Gastrocnemius medialis (tissue), 4 donors: ENCODE data around the gene LHCGR. TPM values are rescaled to one million over a fixed set of nuclear protein-coding genes. Genes with fewer than 3 reads are reported as not detected.

Experiments
- ATAC-seq, 2 donors: fragments of 150-250 bp; one replicate each; pipeline ENCODE4 v1.9.1; 2016
- DNase-seq, 2 donors: peaks; one replicate each; pipeline ENCODE4 v3.0.0-alpha.2; 2019
- H3K27ac ChIP-seq, 4 donors: fragments of 200-600 bp; sonication (generic); 1 replicate in 1 of 4; 2 replicates in 3 of 4; pipeline ENCODE4 v1.5.1; 2016 to 2018; ENCODE audit warnings: mild to moderate bottlenecking in 2 of 4, moderate library complexity in 1 of 4
- H3K27me3 ChIP-seq, 3 donors: fragments of 200-600 bp; sonication (generic) in 2 of 3; 1 replicate in 1 of 3; 2 replicates in 2 of 3; pipeline versions ENCODE4 v1.5.1 to v1.6.0; 2016 to 2019; ENCODE audit warnings: mild to moderate bottlenecking in 1 of 3, moderate library complexity in 1 of 3
- H3K36me3 ChIP-seq, 2 donors: fragments of 200-600 bp; sonication (generic) in 1 of 2; one replicate each; pipeline ENCODE4 v1.5.1; 2017 to 2018
- H3K4me1 ChIP-seq, 2 donors: fragments of 200-600 bp; sonication (generic) in 1 of 2; one replicate each; pipeline ENCODE4 v1.5.1; 2016 to 2017; ENCODE audit warnings: mild to moderate bottlenecking in 2 of 2
- H3K4me3 ChIP-seq, 4 donors: fragments of 200-600 bp; sonication (generic) in 3 of 4; 1 replicate in 1 of 4; 2 replicates in 3 of 4; pipeline ENCODE4 v1.5.1; 2016 to 2019; ENCODE audit warnings: mild to moderate bottlenecking in 2 of 4
- H3K9me3 ChIP-seq, 3 donors: fragments of 200-600 bp; sonication (generic) in 2 of 3; 1 replicate in 1 of 3; 2 replicates in 2 of 3; pipeline ENCODE4 v1.5.1; 2016 to 2019
- CTCF ChIP-seq, 5 experiments: fragments of 450-650 bp in 3 of 5; fragments of 200-600 bp in 2 of 5; sonication (generic) in 2 of 5; IDR thresholded peaks in 4 of 5; conservative IDR thresholded peaks in 1 of 5; 1 replicate in 4 of 5; 2 replicates in 1 of 5; pipeline ENCODE4 v1.5.1; 2016 to 2019; ENCODE audit warnings: antibody characterized with exemption in 5 of 5, mild to moderate bottlenecking in 3 of 5, moderate library complexity in 3 of 5
- POLR2A ChIP-seq, 2 donors: fragments of 450-650 bp; IDR thresholded peaks; one replicate each; pipeline ENCODE4 v1.6.1; 2017; ENCODE audit warnings: antibody characterized with exemption in 2 of 2, mild to moderate bottlenecking in 2 of 2, moderate library complexity in 2 of 2
- in situ Hi-C, 4 donors: fragments of 200-750 bp; cut with MboI; loops; one replicate each; pipeline versions ENCODE4 v1.15.0 to v1.8.0; 2017; ENCODE audit warnings: low sequenced_read_pairs in 4 of 4
- intact Hi-C: fragments of 100-400 bp; cut with DNase I; formaldehyde crosslinking; loops from one replicate; pipeline ENCODE4 v1.15.1; 2023; ENCODE audit warnings: low total_unique reads
- total RNA-seq, 4 donors: library from RNA; depleted of rRNA; stranded (reverse); fragments of >200 nt; gene quantifications; one replicate each; pipeline versions ENCODE4 v1.1.0 to v1.2.3, GENCODE V29; 2016

Gene LHCGR
- total RNA-seq, 4 donors from 2014 or later = not detected

- Histone ChIP-seq H3K4me3 (no peak overlapping the region), H3K27ac (no peak overlapping the region), H3K4me1 (no peaks in the 10 kb centered on the region), H3K27me3 (no peaks in the 10 kb centered on the region), H3K36me3 (no peaks in the 10 kb centered on the region), H3K9me3 (no peaks in the 10 kb centered on the region)
- in situ Hi-C loops (no loop called here), intact Hi-C loops (no loop called here)
- DNase-seq (no peak), ATAC-seq (no peak)
- TF ChIP-seq POLR2A (IDR thresholded peaks at IDR 0.05) = no peak
Measured at GRCh38 chr2:48714245-48714644, 41.3 kb downstream of the LHCGR start.

DNA sequence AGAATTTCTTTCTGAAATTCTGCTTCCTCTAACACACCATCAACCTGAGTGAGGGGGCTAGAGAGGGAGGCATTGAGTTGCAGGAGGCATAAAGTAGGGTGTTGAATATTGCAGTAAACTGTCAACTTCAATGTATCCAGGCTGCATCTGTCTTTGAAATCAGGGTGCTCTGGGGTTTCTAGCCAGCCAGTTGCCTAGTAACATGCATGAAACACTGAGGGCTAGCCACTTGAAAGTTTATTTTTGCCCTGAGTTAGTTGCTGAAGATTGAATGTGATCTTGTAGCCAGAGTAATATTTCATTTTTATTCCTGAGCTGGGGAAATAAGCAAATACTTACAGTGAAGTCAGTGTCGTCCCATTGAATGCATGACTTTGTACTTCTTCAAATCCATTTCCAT, 41.9 kb downstream of the LHCGR start:
- DNase-seq (no peak), ATAC-seq (no peak)
- H3K27ac ChIP-seq = no peak overlapping the region
- H3K27me3 ChIP-seq = no peaks in the 10 kb centered on the region
- H3K9me3 ChIP-seq = no peaks in the 10 kb centered on the region
- intact Hi-C loops = no loop called here
- TF ChIP-seq CTCF (IDR thresholded peaks at IDR 0.05 in 4 of 5, conservative IDR thresholded peaks at IDR 0.05 in 1 of 5) = no peak
- TF ChIP-seq POLR2A (IDR thresholded peaks at IDR 0.05) = no peak
- H3K36me3 ChIP-seq = no peaks in the 10 kb centered on the region
- in situ Hi-C loops = no loop called here
- no peak overlapping the region for H3K4me3 ChIP-seq
- H3K4me1 ChIP-seq = no peaks in the 10 kb centered on the region

GRCh38 chr2:48712151-48712550, 43.4 kb downstream of the LHCGR start:
- no peak for DNase-seq
- Histone ChIP-seq H3K27me3 (no peaks in the 10 kb centered on the region), H3K4me1 (no peaks in the 10 kb centered on the region), H3K36me3 (no peaks in the 10 kb centered on the region), H3K27ac (no peak overlapping the region), H3K4me3 (no peak overlapping the region), H3K9me3 (no peaks in the 10 kb centered on the region)
- no peak for ATAC-seq
- TF ChIP-seq CTCF (IDR thresholded peaks at IDR 0.05 in 4 of 5, conservative IDR thresholded peaks at IDR 0.05 in 1 of 5) (no peak), POLR2A (IDR thresholded peaks at IDR 0.05) (no peak)
- intact Hi-C loops = no loop called here
- in situ Hi-C loops = no loop called here

- Histone ChIP-seq H3K4me1 (no peaks in the 10 kb centered on the region), H3K9me3 (no peaks in the 10 kb centered on the region), H3K27me3 (no peaks in the 10 kb centered on the region), H3K4me3 (no peak overlapping the region), H3K27ac (no peak overlapping the region), H3K36me3 (no peaks in the 10 kb centered on the region)
- intact Hi-C loops (no loop called here), in situ Hi-C loops (no loop called here)
- TF ChIP-seq CTCF (IDR thresholded peaks at IDR 0.05 in 4 of 5, conservative IDR thresholded peaks at IDR 0.05 in 1 of 5) (no peak), POLR2A (IDR thresholded peaks at IDR 0.05) (no peak)
- DNase-seq (no peak), ATAC-seq (no peak)
Measured at GRCh38 chr2:48711343-48711742, 44.2 kb downstream of the LHCGR start.

DNA sequence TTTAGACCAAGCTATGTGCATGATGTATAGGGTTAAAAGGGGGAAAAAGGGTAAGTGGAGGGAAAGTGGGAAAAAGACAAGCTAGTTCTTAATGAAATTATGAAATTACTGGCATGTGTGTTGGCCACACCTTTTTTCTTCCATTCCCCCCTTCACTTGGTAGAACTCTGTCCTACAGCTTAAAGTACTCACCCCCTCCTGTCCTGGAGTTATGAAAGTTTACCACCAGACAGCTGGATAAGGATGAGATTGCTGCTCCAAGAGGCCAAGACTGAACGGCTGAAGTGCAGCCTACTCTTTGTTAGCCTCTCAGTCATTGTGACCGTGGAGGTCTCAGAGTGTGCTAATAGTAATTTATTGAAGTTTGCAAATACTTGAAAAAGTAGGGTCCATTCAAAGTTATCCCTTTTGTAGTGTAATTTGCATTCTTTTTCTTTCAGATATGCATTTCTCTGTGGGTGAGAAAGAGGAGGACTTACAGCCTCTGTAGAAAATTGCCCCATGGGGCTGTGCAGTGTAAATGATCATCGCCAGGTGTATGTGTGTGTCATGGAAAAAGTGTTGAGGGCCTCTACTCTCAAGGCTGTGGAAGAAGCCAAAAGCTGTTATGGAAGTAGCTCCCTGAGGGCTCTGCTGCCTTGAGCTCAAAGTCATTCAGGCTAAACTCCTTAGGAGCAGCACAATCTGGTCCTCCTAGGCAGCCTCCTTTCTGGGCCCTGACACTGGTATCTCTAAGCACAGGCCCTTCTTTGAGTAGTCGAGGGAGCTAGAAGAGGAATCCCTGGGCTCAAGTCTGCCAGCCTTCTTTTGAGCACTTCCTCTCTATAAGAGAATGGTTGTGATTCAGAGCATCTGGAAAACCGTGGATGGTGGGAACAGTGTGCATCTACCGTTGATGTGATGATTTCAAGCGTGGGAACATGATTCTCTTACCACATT, 46.2 kb downstream of the LHCGR start:
- intact Hi-C loops (no loop called here), in situ Hi-C loops (no loop called here)
- ATAC-seq = no peak

More for the DNA sequence above, 46.2 kb downstream of the LHCGR start:
- Histone ChIP-seq H3K36me3 (no peaks in the 10 kb centered on the region), H3K4me1 (no peaks in the 10 kb centered on the region), H3K27me3 (no peaks in the 10 kb centered on the region), H3K4me3 (no peak overlapping the region), H3K9me3 (no peaks in the 10 kb centered on the region), H3K27ac (no peak overlapping the region)
- no peak for DNase-seq
- TF ChIP-seq CTCF (IDR thresholded peaks at IDR 0.05 in 4 of 5, conservative IDR thresholded peaks at IDR 0.05 in 1 of 5) = no peak
- no peak for TF ChIP-seq POLR2A (IDR thresholded peaks at IDR 0.05)
